Tibial nerve (tissue), 4 donors: Measurements from ENCODE around the gene TMSB4Y. TPM values are rescaled to one million over a fixed set of nuclear protein-coding genes. Genes with fewer than 3 reads are reported as not detected.

Experiments
- DNase-seq, 2 donors: peaks; one replicate each; pipeline ENCODE4 v3.0.0-alpha.2; 2019; ENCODE audit warnings: low spot score in 2 of 2
- H3K27ac ChIP-seq, 4 donors: fragments of 200-600 bp; sonication (generic) in 3 of 4; one replicate each; pipeline ENCODE4 v1.5.1; 2017 to 2019; ENCODE audit warnings: mild to moderate bottlenecking in 1 of 4
- H3K27me3 ChIP-seq, 2 donors: fragments of 200-600 bp; sonication (generic) in 1 of 2; one replicate each; pipeline versions ENCODE4 v1.5.1 to v1.6.0; 2017 to 2019
- H3K36me3 ChIP-seq, 3 donors: fragments of 200-600 bp; sonication (generic); one replicate each; pipeline ENCODE4 v1.5.1; 2018 to 2019
- H3K4me1 ChIP-seq, 4 donors: fragments of 200-600 bp; sonication (generic) in 3 of 4; one replicate each; pipeline ENCODE4 v1.5.1; 2017 to 2019
- H3K4me3 ChIP-seq, 4 donors: fragments of 200-600 bp; sonication (generic) in 3 of 4; one replicate each; pipeline ENCODE4 v1.5.1; 2017 to 2019; ENCODE audit warnings: mild to moderate bottlenecking in 1 of 4, moderate library complexity in 1 of 4
- H3K9me3 ChIP-seq, 4 donors: fragments of 200-600 bp; sonication (generic) in 3 of 4; one replicate each; pipeline ENCODE4 v1.5.1; 2017 to 2019
- EP300 ChIP-seq, 2 donors: sonication (generic); formaldehyde crosslinking; IDR thresholded peaks; one replicate each; pipeline ENCODE4 v1.6.1; 2017; ENCODE audit warnings: antibody characterized with exemption in 2 of 2, mild to moderate bottlenecking in 1 of 2
- POLR2A ChIP-seq, 2 donors: fragments of 450-650 bp; IDR thresholded peaks; one replicate each; pipeline ENCODE4 v1.6.1; 2017; ENCODE audit warnings: antibody characterized with exemption in 2 of 2, mild to moderate bottlenecking in 2 of 2, moderate library complexity in 2 of 2
- WGBS, 2 donors: methylation state at CpG; one replicate each; pipeline ENCODE4 v1.1.5; 2018; 5-methylcytosine and 5-hydroxymethylcytosine counted together
- total RNA-seq, 4 donors: library from RNA; depleted of rRNA; stranded (reverse); fragments of >200 nt; gene quantifications; one replicate each; pipeline ENCODE4 v1.1.0, GENCODE V29; 2016
- TF ChIP-seq, protein P1 (sequence below), 5 experiments: fragments of 200-600 bp in 3 of 5; fragments of 450-650 bp in 2 of 5; sonication (generic) in 3 of 5; IDR thresholded peaks; one replicate each; pipeline ENCODE4 v1.5.1; 2016 to 2019; ENCODE audit warnings: antibody characterized with exemption in 5 of 5, mild to moderate bottlenecking in 3 of 5, moderate library complexity in 2 of 5

Gene TMSB4Y
- total RNA-seq, 4 donors from 2014 or later: 3.1 to 3.3 TPM; not detected in 2

DNA sequence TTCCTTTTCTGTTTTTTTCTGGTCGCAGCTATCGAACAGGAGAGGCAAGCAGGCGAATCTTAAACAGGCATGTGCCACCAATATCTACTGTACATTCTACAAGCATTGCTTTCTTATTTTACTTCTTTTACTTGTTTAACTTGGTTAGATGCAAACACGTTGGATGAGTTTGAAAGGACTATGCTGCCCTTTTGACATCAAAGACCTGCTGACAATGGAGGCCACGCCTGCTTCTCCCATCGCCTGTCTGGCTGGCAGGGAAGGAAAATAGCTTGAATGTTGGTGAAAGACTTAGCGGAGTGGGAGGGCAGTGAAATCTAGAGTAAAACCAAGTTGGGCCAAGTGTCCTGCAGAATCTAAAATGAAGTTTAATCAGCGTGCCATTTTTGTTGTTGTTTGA lies 1.5 kb downstream of the TMSB4Y start:
- TF ChIP-seq, protein P1, sequence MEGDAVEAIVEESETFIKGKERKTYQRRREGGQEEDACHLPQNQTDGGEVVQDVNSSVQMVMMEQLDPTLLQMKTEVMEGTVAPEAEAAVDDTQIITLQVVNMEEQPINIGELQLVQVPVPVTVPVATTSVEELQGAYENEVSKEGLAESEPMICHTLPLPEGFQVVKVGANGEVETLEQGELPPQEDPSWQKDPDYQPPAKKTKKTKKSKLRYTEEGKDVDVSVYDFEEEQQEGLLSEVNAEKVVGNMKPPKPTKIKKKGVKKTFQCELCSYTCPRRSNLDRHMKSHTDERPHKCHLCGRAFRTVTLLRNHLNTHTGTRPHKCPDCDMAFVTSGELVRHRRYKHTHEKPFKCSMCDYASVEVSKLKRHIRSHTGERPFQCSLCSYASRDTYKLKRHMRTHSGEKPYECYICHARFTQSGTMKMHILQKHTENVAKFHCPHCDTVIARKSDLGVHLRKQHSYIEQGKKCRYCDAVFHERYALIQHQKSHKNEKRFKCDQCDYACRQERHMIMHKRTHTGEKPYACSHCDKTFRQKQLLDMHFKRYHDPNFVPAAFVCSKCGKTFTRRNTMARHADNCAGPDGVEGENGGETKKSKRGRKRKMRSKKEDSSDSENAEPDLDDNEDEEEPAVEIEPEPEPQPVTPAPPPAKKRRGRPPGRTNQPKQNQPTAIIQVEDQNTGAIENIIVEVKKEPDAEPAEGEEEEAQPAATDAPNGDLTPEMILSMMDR (IDR thresholded peaks at IDR 0.05): no peak
- TF ChIP-seq POLR2A (IDR thresholded peaks at IDR 0.05): no peak
- TF ChIP-seq EP300 (IDR thresholded peaks at IDR 0.05): no peak
- no peak for DNase-seq
- 15% methylated on average over 8 of the region's 8 CpGs; no CpG with 5 or more reads in 1 of the 2 donors for WGBS, 2 donors
- Histone ChIP-seq H3K36me3 (no peaks in the 10 kb centered on the region), H3K9me3 (no peaks in the 10 kb centered on the region), H3K4me3 (peak overlapping the region in 2 of 4 donors; percentile 52 to 61), H3K27me3 (no peaks in the 10 kb centered on the region), H3K27ac (peak overlapping the region in 1 of 4 donors; percentile 91), H3K4me1 (peaks cover 0 to 3% (median 0%) of the 10 kb centered on the region in 4 donors)

DNA sequence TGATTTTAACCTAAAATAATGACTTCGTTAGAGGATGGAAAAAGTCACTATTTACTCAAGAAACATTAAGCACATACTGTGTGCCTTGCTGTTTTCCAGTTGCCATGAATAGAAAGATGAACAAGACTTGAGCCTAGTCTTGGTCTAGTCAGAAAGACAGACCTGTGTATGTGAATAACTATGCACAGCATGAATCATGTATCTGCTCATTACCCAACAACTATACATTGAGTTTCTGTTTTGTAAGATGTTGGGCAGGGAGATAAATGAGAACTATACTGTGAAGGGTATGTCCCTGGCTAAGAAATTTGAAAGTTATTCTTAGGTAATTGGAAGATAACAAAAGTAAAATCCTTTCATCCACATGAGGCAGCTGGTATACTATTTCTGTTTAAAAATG lies 4.3 kb downstream of the TMSB4Y start:
- no peaks in the 10 kb centered on the region for H3K9me3 ChIP-seq
- H3K36me3 ChIP-seq: no peaks in the 10 kb centered on the region
- peaks cover 0 to 3% (median 0%) of the 10 kb centered on the region in 4 donors for H3K4me1 ChIP-seq
- no peak for DNase-seq
- TF ChIP-seq EP300 (IDR thresholded peaks at IDR 0.05): no peak
- no peak for TF ChIP-seq POLR2A (IDR thresholded peaks at IDR 0.05)
- TF ChIP-seq, protein P1 (IDR thresholded peaks at IDR 0.05): no peak
- no peaks in the 10 kb centered on the region for H3K27me3 ChIP-seq
- WGBS, 2 donors: 100% methylated on average over 1 of the region's 1 CpG; no CpG with 5 or more reads in 1 of the 2 donors
- H3K27ac ChIP-seq: no peak overlapping the region
- no peak overlapping the region for H3K4me3 ChIP-seq

DNA sequence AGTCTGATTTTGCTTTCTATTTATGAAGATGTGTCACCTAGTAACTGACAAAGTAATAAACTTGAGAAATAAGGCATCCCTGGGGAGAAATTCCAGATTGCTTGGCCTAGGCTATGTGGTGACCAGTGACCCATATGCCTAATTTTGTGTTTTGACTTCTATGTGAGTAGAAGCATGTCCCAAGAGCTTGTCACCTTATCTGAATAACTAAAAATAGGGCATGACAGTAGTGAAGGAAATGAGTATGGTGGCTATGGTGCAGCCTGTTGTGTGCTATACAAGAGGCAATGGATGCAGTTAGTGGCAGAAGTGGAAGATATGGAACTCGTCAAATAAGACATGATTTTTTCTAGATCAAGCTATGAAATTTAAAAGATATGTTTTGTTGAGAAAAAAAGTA lies 15.3 kb downstream of the TMSB4Y start:
- Histone ChIP-seq H3K9me3 (peaks cover 0 to 5% (median 0%) of the 10 kb centered on the region in 4 donors), H3K27me3 (no peaks in the 10 kb centered on the region), H3K4me1 (no peaks in the 10 kb centered on the region), H3K27ac (no peak overlapping the region), H3K36me3 (no peaks in the 10 kb centered on the region), H3K4me3 (no peak overlapping the region)
- 100% methylated on average over 1 of the region's 1 CpG; no CpG with 5 or more reads in 1 of the 2 donors for WGBS, 2 donors
- TF ChIP-seq, protein P1 (IDR thresholded peaks at IDR 0.05): no peak
- DNase-seq: no peak

DNA sequence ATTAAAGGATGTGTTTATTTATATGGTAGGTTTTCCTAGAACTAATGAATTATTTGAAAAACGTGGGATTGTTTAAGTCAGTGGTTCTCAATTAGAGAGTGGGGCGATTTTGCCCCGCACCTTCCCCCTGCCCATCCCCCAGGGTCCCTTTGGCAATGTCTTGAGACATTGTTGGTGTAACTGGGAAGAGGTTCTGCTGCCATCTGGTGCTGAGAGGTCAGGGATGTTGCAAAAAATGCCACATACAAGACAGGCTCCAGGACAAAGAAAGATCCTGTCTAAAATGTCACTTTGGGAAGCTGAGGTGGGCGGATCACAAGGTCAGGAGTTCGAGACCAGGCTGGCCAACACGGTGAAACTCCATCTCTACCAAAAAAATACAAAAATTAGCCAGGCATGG lies 25.8 kb downstream of the TMSB4Y start:
- 77% methylated on average over 6 of the region's 6 CpGs; no CpG with 5 or more reads in 1 of the 2 donors for WGBS, 2 donors

DNA sequence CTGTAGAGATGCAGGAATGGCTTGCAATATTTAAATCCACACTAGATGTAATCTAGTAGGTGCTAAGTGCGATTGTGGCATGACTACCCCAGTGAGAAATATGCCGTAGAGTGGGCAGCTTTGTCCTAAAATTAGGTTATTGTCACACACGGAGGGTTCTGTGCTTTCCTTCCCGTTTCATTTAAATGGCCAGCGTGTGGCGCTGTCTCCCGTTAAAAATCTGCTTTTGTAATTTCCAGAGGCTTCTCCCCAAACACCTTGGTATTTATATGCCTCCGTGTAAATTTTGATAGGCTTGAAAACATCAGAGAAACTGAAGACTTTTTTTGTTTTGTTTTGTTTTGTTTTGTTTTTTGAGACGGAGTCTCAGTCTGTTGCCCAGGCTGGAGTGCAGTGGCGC lies 34.9 kb downstream of the TMSB4Y start:
- Histone ChIP-seq H3K36me3 (no peaks in the 10 kb centered on the region), H3K4me3 (no peak overlapping the region), H3K9me3 (no peaks in the 10 kb centered on the region), H3K27me3 (no peaks in the 10 kb centered on the region), H3K27ac (no peak overlapping the region), H3K4me1 (no peaks in the 10 kb centered on the region)
- WGBS, 2 donors: 20% methylated on average over 10 of the region's 10 CpGs; no CpG with 5 or more reads in 1 of the 2 donors
- TF ChIP-seq EP300 (IDR thresholded peaks at IDR 0.05): no peak
- TF ChIP-seq, protein P1 (IDR thresholded peaks at IDR 0.05): no peak
- no peak for TF ChIP-seq POLR2A (IDR thresholded peaks at IDR 0.05)
- no peak for DNase-seq

More for the DNA sequence above, 25.8 kb downstream of the TMSB4Y start:
- Histone ChIP-seq H3K36me3 (no peaks in the 10 kb centered on the region), H3K4me3 (no peak overlapping the region), H3K4me1 (no peaks in the 10 kb centered on the region), H3K27me3 (no peaks in the 10 kb centered on the region), H3K9me3 (peaks cover 0 to 7% (median 0%) of the 10 kb centered on the region in 4 donors), H3K27ac (no peak overlapping the region)
- TF ChIP-seq, protein P1 (IDR thresholded peaks at IDR 0.05): no peak
- TF ChIP-seq POLR2A (IDR thresholded peaks at IDR 0.05) (no peak), EP300 (IDR thresholded peaks at IDR 0.05) (no peak)
- DNase-seq: no peak
